Stomach smooth muscle (tissue), 2 donors: ENCODE measurements around the gene DNER.

Source experiments
- H3K27ac ChIP-seq: one replicate; pipeline ENCODE4 v1.7.0; 2013; ENCODE audit warnings: mild to moderate bottlenecking, low read length, inconsistent platforms
- H3K27me3 ChIP-seq, 2 donors: one replicate each; pipeline ENCODE4 v1.7.0; 2013; ENCODE audit warnings: low read length in 2 of 2; ENCODE audit not compliant: insufficient read depth in 2 of 2, control insufficient read depth in 1 of 2
- H3K36me3 ChIP-seq, 2 donors: one replicate each; pipeline ENCODE4 v1.7.0; 2013; ENCODE audit warnings: low read length in 2 of 2; ENCODE audit not compliant: control insufficient read depth in 2 of 2, insufficient read depth in 2 of 2
- H3K4me1 ChIP-seq: one replicate; pipeline ENCODE4 v1.7.0; 2013; ENCODE audit warnings: low read length; ENCODE audit not compliant: control insufficient read depth, insufficient read depth
- H3K4me3 ChIP-seq, 2 donors: one replicate each; pipeline ENCODE4 v1.7.0; 2013; ENCODE audit warnings: low read length in 2 of 2
- H3K9ac ChIP-seq, 2 donors: one replicate each; pipeline ENCODE4 v1.7.0; 2013; ENCODE audit warnings: low read length in 2 of 2, mild to moderate bottlenecking in 1 of 2
- H3K9me3 ChIP-seq, 2 donors: one replicate each; pipeline ENCODE4 v1.7.0; 2013; ENCODE audit warnings: low read length in 2 of 2; ENCODE audit not compliant: control insufficient read depth in 2 of 2
- donor health status: healthy.
- donor health status: Pancreatic carcinoma.

DNER gene

GRCh38 chr2:229691631-229692030 is 22.7 kb downstream of the DNER start:
- no peaks in the 10 kb centered on the region for H3K36me3 ChIP-seq
- H3K4me3 ChIP-seq, result no peak overlapping the region
- H3K27me3 ChIP-seq, result no peaks in the 10 kb centered on the region
- H3K9me3 ChIP-seq, result peaks cover 0 to 4% of the 10 kb centered on the region in 2 donors
- H3K27ac ChIP-seq, result no peak overlapping the region
- no peaks in the 10 kb centered on the region for H3K4me1 ChIP-seq
- no peak overlapping the region for H3K9ac ChIP-seq

DNA sequence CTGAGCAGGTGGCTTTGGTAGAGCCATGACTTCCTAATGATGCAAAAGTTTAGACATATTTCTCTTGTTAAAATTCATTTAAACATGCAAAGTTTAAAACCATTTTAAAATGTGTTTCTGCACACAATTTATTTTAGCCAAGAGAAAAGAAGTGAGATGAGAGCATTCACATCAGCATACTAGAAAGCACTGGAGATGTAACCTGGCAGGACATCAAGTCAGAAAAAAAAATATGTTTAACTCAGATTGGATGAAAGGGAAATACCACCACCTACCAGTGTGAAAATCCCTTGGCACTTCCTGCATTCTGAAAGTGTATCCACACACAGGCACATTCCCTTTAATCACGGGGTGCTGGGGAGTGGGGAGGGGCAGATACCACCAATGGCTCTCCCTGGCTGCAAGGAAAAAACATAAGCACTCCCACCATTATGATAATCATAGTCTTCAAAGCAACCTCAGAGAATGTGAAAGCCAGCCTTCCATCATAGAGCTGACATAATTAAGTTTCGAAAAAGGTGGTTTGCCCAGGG is 25.0 kb downstream of the DNER start:
- Histone ChIP-seq H3K36me3 (no peaks in the 10 kb centered on the region), H3K4me1 (no peaks in the 10 kb centered on the region), H3K9ac (no peak overlapping the region), H3K27ac (no peak overlapping the region), H3K9me3 (peaks cover 0 to 4% of the 10 kb centered on the region in 2 donors), H3K4me3 (no peak overlapping the region), H3K27me3 (no peaks in the 10 kb centered on the region)

DNA sequence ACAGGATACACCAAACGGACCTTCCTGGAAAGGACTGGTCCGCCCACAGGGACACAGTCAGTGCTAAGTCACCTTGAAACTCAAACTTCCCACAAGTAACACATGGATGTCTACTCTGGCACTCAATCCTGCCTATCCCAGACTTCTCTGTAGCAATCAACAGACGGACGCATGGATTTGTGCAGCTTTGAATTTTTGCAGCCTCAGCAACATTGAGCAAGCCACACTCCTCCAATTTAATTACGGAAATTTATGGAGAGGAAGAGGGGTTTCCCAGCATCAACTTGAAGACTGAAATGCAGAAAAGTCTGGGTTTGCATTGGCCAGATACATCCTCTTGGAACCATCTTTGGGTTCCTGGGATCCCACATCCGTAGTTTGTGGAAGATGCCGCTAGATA is 26.2 kb downstream of the DNER start:
- Histone ChIP-seq H3K27me3 (no peaks in the 10 kb centered on the region), H3K36me3 (no peaks in the 10 kb centered on the region), H3K9me3 (peaks cover 0 to 4% of the 10 kb centered on the region in 2 donors), H3K4me3 (no peak overlapping the region), H3K27ac (no peak overlapping the region), H3K9ac (no peak overlapping the region), H3K4me1 (no peaks in the 10 kb centered on the region)

GRCh38 chr2:229686122-229686919 is 28.0 kb downstream of the DNER start:
- no peaks in the 10 kb centered on the region for H3K36me3 ChIP-seq
- no peaks in the 10 kb centered on the region for H3K4me1 ChIP-seq
- no peak overlapping the region for H3K9ac ChIP-seq
- H3K9me3 ChIP-seq, result peaks cover 0 to 4% of the 10 kb centered on the region in 2 donors
- no peak overlapping the region for H3K27ac ChIP-seq
- H3K4me3 ChIP-seq, result no peak overlapping the region
- no peaks in the 10 kb centered on the region for H3K27me3 ChIP-seq

DNA sequence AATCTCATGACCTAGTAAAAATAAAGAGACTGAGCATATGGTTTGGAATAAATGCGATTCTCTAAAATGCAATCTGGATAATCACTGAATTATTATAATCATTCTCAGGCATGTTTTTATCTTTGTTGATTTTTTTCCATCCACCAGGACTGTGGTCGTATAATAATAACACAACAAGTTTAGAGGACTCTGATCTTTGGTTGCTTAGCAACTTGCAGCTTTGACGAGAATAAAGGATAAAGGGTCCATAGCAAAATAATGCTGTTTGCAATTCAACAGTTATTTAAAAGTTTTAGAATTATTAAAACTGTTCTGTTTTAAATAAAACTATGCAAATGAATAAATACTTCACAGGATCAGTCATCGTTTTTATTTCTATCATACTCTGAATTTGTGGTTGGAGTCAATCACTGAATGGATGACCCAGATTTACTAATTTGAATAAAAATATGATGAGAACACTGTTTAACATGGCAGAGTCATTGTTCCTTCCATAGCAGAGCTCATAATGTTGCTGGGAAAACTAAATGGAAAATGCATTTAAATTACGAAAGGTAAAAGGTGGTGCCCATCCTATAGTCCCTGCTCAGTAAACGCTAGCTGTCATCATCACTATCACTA is 29.3 kb downstream of the DNER start:
- Histone ChIP-seq H3K9ac (no peak overlapping the region), H3K4me1 (no peaks in the 10 kb centered on the region), H3K36me3 (no peaks in the 10 kb centered on the region), H3K27ac (no peak overlapping the region), H3K9me3 (peaks cover 0 to 4% of the 10 kb centered on the region in 2 donors), H3K27me3 (peaks cover 0 to 4% of the 10 kb centered on the region in 2 donors), H3K4me3 (no peak overlapping the region)

DNA sequence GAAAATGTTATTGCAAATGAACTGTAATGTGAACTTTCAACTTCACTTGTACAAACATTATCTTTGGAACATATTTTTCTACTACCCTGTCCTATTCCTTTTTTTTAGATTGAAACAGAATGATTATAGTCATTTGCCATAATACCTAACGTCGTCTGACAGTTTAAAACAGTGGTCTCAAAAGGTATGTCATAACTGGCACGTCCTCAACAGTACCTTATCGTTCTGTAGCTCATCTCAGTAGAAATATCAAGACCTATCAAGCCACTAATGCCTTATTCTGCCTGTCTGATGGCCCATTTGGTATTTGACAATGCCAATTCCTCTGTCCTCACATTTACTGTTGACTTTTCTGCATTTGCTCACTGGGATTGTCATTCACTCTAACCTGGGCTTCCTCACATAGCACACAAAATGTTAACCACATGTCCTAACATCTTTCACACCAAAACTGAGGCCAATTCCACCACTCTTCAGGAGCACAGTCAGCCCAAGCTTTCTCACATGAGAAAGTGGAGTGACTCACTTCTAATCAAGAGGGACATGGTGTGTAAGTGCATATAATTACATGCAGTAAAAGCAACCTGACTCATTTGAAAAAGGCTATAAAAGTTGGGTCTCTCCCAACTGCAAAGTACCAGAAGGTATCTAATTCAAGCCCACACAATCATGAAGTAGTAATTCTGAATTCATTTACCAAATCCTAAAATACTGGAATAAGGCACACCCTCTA is 34.8 kb downstream of the DNER start:
- no peaks in the 10 kb centered on the region for H3K36me3 ChIP-seq

DNA sequence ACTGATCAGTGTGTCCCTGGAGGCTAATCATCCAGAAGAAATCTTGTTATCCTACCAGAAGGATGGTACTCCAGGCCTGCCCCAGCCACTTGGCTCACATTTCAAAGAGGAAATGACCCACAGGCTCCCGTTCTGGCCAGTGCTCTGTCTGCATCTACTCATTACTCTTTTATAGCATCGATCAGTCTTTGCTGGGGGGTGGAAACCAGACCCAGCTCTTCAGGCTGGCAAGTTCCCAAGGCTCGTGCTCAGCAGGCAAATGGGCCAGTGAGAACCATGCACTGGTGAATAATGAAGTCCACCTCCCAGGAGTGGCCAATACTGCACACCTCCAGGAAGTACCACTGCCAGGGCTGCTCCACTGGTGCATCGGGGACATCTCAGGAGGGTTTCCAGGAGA is 38.8 kb downstream of the DNER start:
- Histone ChIP-seq H3K4me3 (no peak overlapping the region), H3K27me3 (peaks cover 2 to 4% of the 10 kb centered on the region in 2 donors), H3K36me3 (no peaks in the 10 kb centered on the region), H3K27ac (no peak overlapping the region), H3K9me3 (peaks cover 0 to 5% of the 10 kb centered on the region in 2 donors), H3K9ac (no peak overlapping the region), H3K4me1 (no peaks in the 10 kb centered on the region)

More for the DNA sequence above, 34.8 kb downstream of the DNER start:
- Histone ChIP-seq H3K27ac (no peak overlapping the region), H3K4me1 (no peaks in the 10 kb centered on the region), H3K4me3 (no peak overlapping the region), H3K9me3 (peaks cover 0 to 5% of the 10 kb centered on the region in 2 donors), H3K27me3 (peaks cover 2 to 9% of the 10 kb centered on the region in 2 donors), H3K9ac (no peak overlapping the region)

GRCh38 chr2:229674830-229675530 is 39.4 kb downstream of the DNER start:
- Histone ChIP-seq H3K36me3 (no peaks in the 10 kb centered on the region), H3K4me1 (no peaks in the 10 kb centered on the region), H3K9ac (no peak overlapping the region), H3K27me3 (peaks cover 2 to 4% of the 10 kb centered on the region in 2 donors), H3K9me3 (peaks cover 0 to 5% of the 10 kb centered on the region in 2 donors), H3K4me3 (no peak overlapping the region), H3K27ac (no peak overlapping the region)

DNA sequence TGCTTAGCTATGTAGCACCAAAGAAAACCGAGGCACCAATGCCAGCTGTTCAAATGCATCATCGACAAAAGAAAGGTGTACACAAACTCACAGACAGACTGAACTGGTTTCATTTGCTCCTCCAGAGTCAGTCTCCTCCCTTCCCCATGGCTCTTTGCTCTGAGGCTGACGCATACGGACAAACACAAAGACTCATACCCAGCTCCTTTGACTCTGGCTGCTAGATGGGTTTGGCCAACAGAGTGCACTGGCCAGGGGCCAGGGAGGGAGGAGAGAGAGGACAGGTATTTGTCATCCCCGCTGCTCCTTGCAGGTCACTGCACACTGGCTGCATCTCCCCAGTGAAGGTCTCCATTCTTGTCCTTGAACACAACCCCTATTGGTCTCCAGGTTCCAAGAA is 40.7 kb downstream of the DNER start:
- Histone ChIP-seq H3K9me3 (peaks cover 0 to 5% of the 10 kb centered on the region in 2 donors), H3K9ac (no peak overlapping the region)

GRCh38 chr2:229672021-229672420 is 42.3 kb downstream of the DNER start:
- H3K27ac ChIP-seq, result no peak overlapping the region
- H3K4me3 ChIP-seq, result no peak overlapping the region
- no peaks in the 10 kb centered on the region for H3K36me3 ChIP-seq
- no peak overlapping the region for H3K9ac ChIP-seq
- H3K9me3 ChIP-seq, result peaks cover 0 to 5% of the 10 kb centered on the region in 2 donors
- no peaks in the 10 kb centered on the region for H3K4me1 ChIP-seq
- peaks cover 0 to 2% of the 10 kb centered on the region in 2 donors for H3K27me3 ChIP-seq

More for the DNA sequence above, 40.7 kb downstream of the DNER start:
- no peak overlapping the region for H3K4me3 ChIP-seq
- H3K27ac ChIP-seq, result no peak overlapping the region
- H3K27me3 ChIP-seq, result peaks cover 2 to 4% of the 10 kb centered on the region in 2 donors
- H3K4me1 ChIP-seq, result no peaks in the 10 kb centered on the region
- no peaks in the 10 kb centered on the region for H3K36me3 ChIP-seq
